CD14-positive monocyte (primary cell): Measurements from ENCODE around the gene BCAS1. TPM values are rescaled to one million over a fixed set of nuclear protein-coding genes. Genes with fewer than 3 reads are reported as not detected.

Experiments used
- DNase-seq, 3 donors: peaks; one replicate each; pipeline ENCODE4 v3.0.0-alpha.2; 2011 to 2022
- H2AFZ ChIP-seq: 2 replicates; pipeline ENCODE4 v1.6.0; 2012; ENCODE audit warnings: mild to moderate bottlenecking, low read depth, low read length, inconsistent platforms; ENCODE audit not compliant: insufficient read depth, poor library complexity, severe bottlenecking
- H3K27ac ChIP-seq, 2 donors: 1 replicate in 1 of 2; 2 replicates in 1 of 2; pipeline ENCODE4 v1.5.1; 2012 to 2013; ENCODE audit warnings: low read length in 2 of 2, control low read depth in 1 of 2, inconsistent platforms in 1 of 2, low read depth in 1 of 2, mild to moderate bottlenecking in 1 of 2
- H3K27me3 ChIP-seq, 2 donors: one replicate each; pipeline versions ENCODE4 v1.6.0 to v1.6.1; 2011 to 2013; ENCODE audit warnings: low read length in 2 of 2; ENCODE audit not compliant: control insufficient read depth in 2 of 2, insufficient read depth in 2 of 2
- H3K36me3 ChIP-seq, 2 donors: replicated peaks in 1 of 2; 1 replicate in 1 of 2; 2 replicates in 1 of 2; pipeline versions ENCODE4 v1.5.1 to v1.6.1; 2012 to 2013; ENCODE audit warnings: low read length in 2 of 2, control low read depth in 1 of 2, inconsistent platforms in 1 of 2, mild to moderate bottlenecking in 1 of 2; ENCODE audit not compliant: insufficient read depth in 2 of 2, control insufficient read depth in 1 of 2
- H3K4me1 ChIP-seq, 2 donors: 1 replicate in 1 of 2; 2 replicates in 1 of 2; pipeline versions ENCODE4 v1.5.1 to v1.6.1; 2012 to 2013; ENCODE audit warnings: low read length in 2 of 2, control low read depth in 1 of 2, inconsistent platforms in 1 of 2, mild to moderate bottlenecking in 1 of 2, moderate library complexity in 1 of 2; ENCODE audit not compliant: insufficient read depth in 2 of 2, control insufficient read depth in 1 of 2
- H3K4me2 ChIP-seq: replicated peaks from 2 replicates; pipeline ENCODE3; 2012; ENCODE audit warnings: low read length, moderate library complexity, mild to moderate bottlenecking; ENCODE audit not compliant: poor library complexity, severe bottlenecking; ENCODE audit errors: extremely low read depth
- H3K4me3 ChIP-seq, 3 experiments: fragments of 200-600 bp in 1 of 3; sonication (generic) in 1 of 3; replicated peaks in 1 of 3; 1 replicate in 2 of 3; 2 replicates in 1 of 3; pipeline ENCODE4 v1.5.1; 2011 to 2013; ENCODE audit warnings: low read length in 3 of 3, mild to moderate bottlenecking in 3 of 3, control low read depth in 2 of 3, low read depth in 2 of 3, inconsistent platforms in 1 of 3, moderate library complexity in 1 of 3
- H3K79me2 ChIP-seq: 2 replicates; pipeline ENCODE4 v1.6.0; 2012; ENCODE audit warnings: mild to moderate bottlenecking, control low read depth, inconsistent platforms, low read length, moderate library complexity; ENCODE audit not compliant: insufficient read depth
- H3K9ac ChIP-seq: 2 replicates; pipeline ENCODE4 v1.6.0; 2017; ENCODE audit warnings: low read length, mild to moderate bottlenecking; ENCODE audit not compliant: insufficient read depth, poor library complexity, severe bottlenecking
- H3K9me3 ChIP-seq, 2 donors: replicated peaks in 1 of 2; 1 replicate in 1 of 2; 2 replicates in 1 of 2; pipeline versions ENCODE4 v1.5.1 to v1.6.1; 2012 to 2013; ENCODE audit warnings: low read length in 2 of 2, control low read depth in 1 of 2; ENCODE audit not compliant: control insufficient read depth in 1 of 2, insufficient read depth in 1 of 2
- H4K20me1 ChIP-seq: 2 replicates; pipeline ENCODE4 v1.6.0; 2012; ENCODE audit warnings: mild to moderate bottlenecking, low read length, control low read depth, moderate library complexity; ENCODE audit not compliant: insufficient read depth
- H3K27ac Mint-ChIP-seq, 7 donors: one replicate each; pipeline ENCODE4 v1.8.0; 2020; ENCODE audit warnings: mild to moderate bottlenecking in 7 of 7, mixed read lengths in 7 of 7, moderate library complexity in 6 of 7, inconsistent platforms in 2 of 7
- H3K27me3 Mint-ChIP-seq, 3 donors: one replicate each; pipeline ENCODE4 v1.8.0; 2021 to 2022; ENCODE audit warnings: low read depth in 3 of 3, mild to moderate bottlenecking in 3 of 3, mixed read lengths in 3 of 3, moderate library complexity in 3 of 3, inconsistent platforms in 1 of 3
- H3K36me3 Mint-ChIP-seq, 2 donors: one replicate each; pipeline ENCODE4 v1.8.0; 2020; ENCODE audit warnings: mixed read lengths in 2 of 2, inconsistent platforms in 1 of 2, mild to moderate bottlenecking in 1 of 2
- H3K4me1 Mint-ChIP-seq: one replicate; pipeline ENCODE4 v1.8.0; 2020; ENCODE audit warnings: mild to moderate bottlenecking, mixed read lengths
- H3K4me3 Mint-ChIP-seq, 2 donors: one replicate each; pipeline ENCODE4 v1.8.0; 2020; ENCODE audit warnings: mild to moderate bottlenecking in 2 of 2, mixed read lengths in 2 of 2, moderate library complexity in 1 of 2
- H3K9me3 Mint-ChIP-seq, 7 donors: one replicate each; pipeline ENCODE4 v1.8.0; 2020 to 2022; ENCODE audit warnings: mixed read lengths in 7 of 7, mild to moderate bottlenecking in 6 of 7, moderate library complexity in 6 of 7, inconsistent platforms in 2 of 7
- CTCF ChIP-seq: fragments of 200-600 bp; IDR thresholded peaks from one replicate; pipeline ENCODE4 v1.8.0; 2022; ENCODE audit warnings: antibody characterized with exemption, mild to moderate bottlenecking
- WGBS: methylation state at CpG from one replicate; pipeline ENCODE4 v1.1.5; 2013; ENCODE audit warnings: missing lambda C conversion rate; ENCODE audit not compliant: insufficient coverage; 5-methylcytosine and 5-hydroxymethylcytosine counted together
- intact Hi-C, 2 donors: fragments of 100-400 bp; cut with micrococcal nuclease; formaldehyde crosslinking; loops; one replicate each; pipeline versions ENCODE4 v1.15.0 to v1.15.1; 2023
- polyA plus RNA-seq, 3 donors: library from polyadenylated mRNA; depleted of rRNA in 1 of 3; unstranded in 2 of 3; stranded (reverse) in 1 of 3; fragments of 300-500 nt in 2 of 3; fragments of >200 nt in 1 of 3; fragmentation: Illumina TruSeq in 2 of 3; gene quantifications; 1 replicate in 2 of 3; 2 replicates in 1 of 3; pipeline ENCODE4 v1.2.3, GENCODE V29; 2012 to 2021

Gene BCAS1
- polyA plus RNA-seq, 3 donors = 0.01 to 0.02 TPM; not detected in 1

GRCh38 chr20:53905820-53906191, 164.6 kb downstream of the BCAS1 start:
- intact Hi-C loops = loop anchor here in 1 of 2 donors (5.0 kb wide), 1 partner anchor 36 kb away; no protein-coding TSS in a partner anchor
- no peak for TF ChIP-seq CTCF
- Histone ChIP-seq H3K9ac (peak overlapping the region; percentile 78), H3K27ac (peak overlapping the region; percentile 94 to 98), H3K9me3 (no peaks in the 10 kb centered on the region), H4K20me1 (no peaks in the 10 kb centered on the region), H3K79me2 (no peaks in the 10 kb centered on the region), H3K4me2 (no peak overlapping the region), H2AFZ (no peak overlapping the region), H3K27me3 (no peaks in the 10 kb centered on the region), H3K36me3 (no peaks in the 10 kb centered on the region), H3K4me1 (peaks cover 87 to 90% of the 10 kb centered on the region in 2 donors), H3K4me3 (no peak overlapping the region)
- Mint-ChIP-seq H3K36me3 (peaks cover 2 to 6% of the 10 kb centered on the region in 2 donors), H3K9me3 (peaks cover 0 to 4% (median 2%) of the 10 kb centered on the region in 7 donors), H3K27me3 (peaks cover 0 to 5% (median 0%) of the 10 kb centered on the region in 3 donors), H3K27ac (peak overlapping the region; percentile 98 to 100 (median 100)), H3K4me3 (no peak overlapping the region), H3K4me1 (peaks cover 80% of the 10 kb centered on the region)
- DNase-seq = no peak
- 96% methylated on average over 4 of the region's 5 CpGs for WGBS

DNA sequence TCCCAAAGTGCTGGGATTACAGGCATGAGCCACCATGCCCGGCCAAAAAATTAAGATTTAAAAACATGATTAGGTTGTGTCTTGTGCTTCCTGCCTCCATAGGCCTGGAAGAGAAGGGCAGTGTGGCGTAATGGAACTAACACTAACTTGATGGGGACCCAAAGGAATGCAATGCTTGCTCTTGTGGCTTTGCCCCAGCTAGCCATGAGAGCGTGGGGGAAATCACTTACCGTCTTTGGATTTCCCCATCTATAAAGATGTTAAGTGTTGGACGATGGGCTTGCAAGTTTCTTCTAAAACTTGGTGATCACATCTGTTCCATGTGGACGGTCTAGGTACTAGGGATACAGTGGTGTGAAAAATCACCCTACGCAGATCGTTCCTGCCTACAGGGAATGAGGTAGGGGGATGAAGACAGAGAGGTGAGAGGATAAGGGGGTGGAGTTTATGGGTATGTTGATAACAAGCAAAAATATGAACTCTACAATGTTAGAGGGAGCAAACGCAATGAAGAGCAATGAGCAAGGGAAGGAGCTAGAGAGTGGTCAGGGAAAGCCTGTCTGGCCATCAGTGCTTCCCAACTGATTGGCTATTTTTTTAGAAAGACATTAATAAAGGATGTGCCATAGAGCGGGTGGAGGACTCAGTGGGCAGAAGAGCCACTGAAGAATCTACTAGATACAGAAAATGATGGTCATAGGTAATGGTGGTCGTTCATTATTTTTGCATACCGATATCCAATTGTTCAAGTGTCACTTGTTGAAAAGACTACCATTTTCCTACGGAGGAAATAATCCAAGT, 165.2 kb downstream of the BCAS1 start:
- peaks cover 0 to 3% (median 0%) of the 10 kb centered on the region in 7 donors for H3K9me3 Mint-ChIP-seq

More for the DNA sequence above, 165.2 kb downstream of the BCAS1 start:
- Histone ChIP-seq H4K20me1 (no peaks in the 10 kb centered on the region), H3K79me2 (no peaks in the 10 kb centered on the region), H3K4me1 (peaks cover 87 to 89% of the 10 kb centered on the region in 2 donors), H3K9ac (peak overlapping the region; percentile 78), H3K27me3 (no peaks in the 10 kb centered on the region), H3K9me3 (no peaks in the 10 kb centered on the region), H3K4me3 (no peak overlapping the region), H3K27ac (peak overlapping the region; percentile 94 to 98), H3K36me3 (no peaks in the 10 kb centered on the region), H2AFZ (no peak overlapping the region), H3K4me2 (no peak overlapping the region)
- DNase-seq = no peak
- H3K4me3 Mint-ChIP-seq = no peak overlapping the region
- TF ChIP-seq CTCF = no peak
- WGBS = 100% methylated on average over 8 of the region's 13 CpGs
- peak overlapping the region; percentile 98 to 100 (median 100) for H3K27ac Mint-ChIP-seq
- H3K36me3 Mint-ChIP-seq = peaks cover 2 to 3% of the 10 kb centered on the region in 2 donors
- intact Hi-C loops = loop anchor here in 1 of 2 donors (5.0 kb wide), 1 partner anchor 37 kb away; no protein-coding TSS in a partner anchor
- peaks cover 0 to 5% (median 0%) of the 10 kb centered on the region in 3 donors for H3K27me3 Mint-ChIP-seq
- H3K4me1 Mint-ChIP-seq = peaks cover 79% of the 10 kb centered on the region
